HS-5 (cell line): ENCODE data around the gene SPIB.
"Not testable (repeated sequence)": the region's sequence is repeated elsewhere in the genome, so short reads cannot be mapped to it uniquely, and the experiment has no call there.

Experiments
- DNase-seq: peaks from one replicate; pipeline ENCODE4 v3.0.0-alpha.2; 2012; ENCODE audit warnings: low read depth

Gene SPIB

DNA sequence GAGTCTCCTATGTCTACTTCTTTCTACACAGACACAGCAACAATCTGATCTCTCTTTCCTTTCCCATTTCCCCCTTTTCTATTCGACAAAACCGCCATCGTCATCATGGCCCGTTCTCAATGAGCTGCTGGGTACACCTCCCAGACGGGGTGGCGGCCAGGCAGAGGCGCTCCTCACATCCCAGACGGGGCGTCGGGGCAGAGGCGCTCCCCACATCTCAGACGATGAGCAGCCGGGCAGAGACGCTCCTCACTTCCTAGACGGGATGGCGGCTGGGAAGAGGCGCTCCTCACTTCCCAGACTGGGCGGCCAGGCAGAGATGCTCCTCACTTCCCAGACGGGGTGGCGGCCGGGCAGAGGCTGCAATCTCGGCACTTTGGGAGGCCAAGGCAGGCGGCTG lies 27.8 kb upstream of the SPIB start:
- DNase-seq, result not testable (repeated sequence)

DNA sequence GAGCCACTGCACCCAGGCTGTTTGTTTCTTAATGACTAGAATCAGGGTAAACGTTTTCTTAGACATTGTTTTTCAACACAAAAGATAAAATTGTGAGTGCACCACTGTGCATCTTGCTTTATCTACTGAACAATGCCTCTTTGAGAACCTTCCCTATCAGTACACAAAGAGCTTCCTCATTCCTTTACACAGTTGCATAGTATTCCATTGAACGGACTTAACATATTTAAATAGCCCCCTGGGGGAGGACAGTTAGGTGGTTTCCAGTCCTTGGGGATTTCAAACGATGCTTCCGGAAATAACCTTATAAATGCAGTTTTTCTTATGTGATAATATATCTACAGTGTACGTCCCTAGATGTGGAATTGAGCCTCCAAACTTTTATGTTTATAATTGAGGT lies 26.0 kb upstream of the SPIB start:
- no peak for DNase-seq

DNA sequence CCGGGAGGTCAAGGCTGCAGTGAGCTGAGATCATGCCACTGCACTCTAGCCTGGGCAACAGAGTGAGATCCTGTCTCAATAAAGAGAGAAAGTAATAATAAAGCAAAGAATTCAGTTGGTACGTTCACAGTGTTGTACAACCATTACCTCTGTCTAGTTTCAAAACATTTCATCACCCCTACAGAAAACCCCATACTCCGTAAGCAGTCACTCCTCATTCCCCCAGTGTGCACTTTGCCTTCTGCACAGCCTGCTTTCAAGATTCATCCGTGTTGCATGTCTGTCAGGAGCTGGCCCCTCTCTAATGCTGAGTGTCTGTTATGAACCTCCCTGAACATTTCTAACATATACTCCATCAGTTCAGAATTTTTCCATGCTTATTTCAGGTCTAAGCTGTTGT lies 25.1 kb upstream of the SPIB start:
- DNase-seq, result no peak

DNA sequence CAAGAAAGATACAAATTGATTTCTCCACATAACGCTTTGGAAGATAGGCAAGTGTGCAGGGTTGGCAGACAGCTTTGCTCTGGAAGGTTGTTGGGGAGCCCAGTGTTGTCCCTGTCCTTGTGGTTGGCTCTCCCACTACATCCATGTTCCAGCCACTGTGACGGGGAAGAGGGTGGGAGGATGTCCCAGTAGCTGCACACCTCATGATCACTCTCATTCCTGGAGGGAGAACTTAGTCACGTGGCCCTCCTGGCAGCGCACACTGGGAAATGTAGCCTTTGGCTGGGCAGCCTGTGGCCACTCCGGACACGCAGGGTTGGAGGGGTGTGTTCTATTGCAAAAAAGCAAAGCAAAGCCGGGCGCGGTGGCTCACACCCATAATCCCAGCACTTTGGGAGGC lies 24.7 kb upstream of the SPIB start:
- no peak for DNase-seq

DNA sequence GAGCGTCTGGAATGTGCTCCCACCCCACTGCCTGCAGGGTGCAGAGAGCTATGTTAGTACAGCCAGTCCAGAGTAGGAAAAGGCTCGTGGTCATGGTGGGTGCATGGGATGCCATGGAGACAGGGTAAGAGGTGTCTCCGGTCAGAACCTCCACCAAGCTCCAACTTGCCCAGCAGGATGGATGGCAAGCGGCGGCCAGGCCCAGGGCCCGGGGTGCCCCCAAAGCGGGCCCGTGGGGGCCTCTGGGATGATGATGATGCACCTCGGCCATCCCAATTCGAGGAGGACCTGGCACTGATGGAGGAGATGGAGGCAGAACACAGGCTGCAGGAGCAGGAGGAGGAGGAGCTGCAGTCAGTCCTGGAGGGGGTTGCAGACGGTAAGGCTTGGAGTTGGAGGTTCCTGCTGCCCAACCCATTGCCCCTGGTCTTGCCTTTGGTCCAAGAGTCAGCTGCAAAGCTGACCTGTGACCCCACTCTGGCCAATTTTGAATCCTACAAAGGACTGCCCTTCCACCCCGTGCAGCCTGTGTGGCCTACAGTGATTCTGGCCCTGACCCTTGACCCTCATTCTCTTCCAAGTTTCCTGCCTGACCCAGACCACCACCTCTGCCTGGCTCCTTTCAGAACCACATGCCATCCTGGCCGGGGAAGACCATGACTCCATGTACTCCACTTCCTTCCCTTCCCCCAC lies 19.9 kb upstream of the SPIB start:
- no peak for DNase-seq

DNA sequence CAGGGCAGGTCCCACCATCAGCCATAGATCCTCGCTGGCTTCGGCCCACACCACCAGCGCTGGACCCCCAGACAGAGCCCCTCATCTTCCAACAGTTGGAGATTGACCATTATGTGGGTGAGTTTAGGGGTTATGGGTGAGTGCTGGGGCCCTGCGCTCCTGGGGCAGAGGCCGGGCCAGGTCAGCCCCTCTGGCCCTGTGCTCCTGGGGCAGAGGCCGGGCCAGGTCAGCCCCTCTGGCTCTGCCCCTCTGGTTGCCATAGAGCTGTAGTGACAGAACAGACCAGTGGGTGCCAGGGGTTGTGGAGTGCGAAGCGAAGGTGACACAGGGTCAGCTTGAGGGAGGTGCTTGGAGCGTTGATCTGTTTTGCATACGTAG lies 19.4 kb upstream of the SPIB start:
- DNase-seq, result no peak

DNA sequence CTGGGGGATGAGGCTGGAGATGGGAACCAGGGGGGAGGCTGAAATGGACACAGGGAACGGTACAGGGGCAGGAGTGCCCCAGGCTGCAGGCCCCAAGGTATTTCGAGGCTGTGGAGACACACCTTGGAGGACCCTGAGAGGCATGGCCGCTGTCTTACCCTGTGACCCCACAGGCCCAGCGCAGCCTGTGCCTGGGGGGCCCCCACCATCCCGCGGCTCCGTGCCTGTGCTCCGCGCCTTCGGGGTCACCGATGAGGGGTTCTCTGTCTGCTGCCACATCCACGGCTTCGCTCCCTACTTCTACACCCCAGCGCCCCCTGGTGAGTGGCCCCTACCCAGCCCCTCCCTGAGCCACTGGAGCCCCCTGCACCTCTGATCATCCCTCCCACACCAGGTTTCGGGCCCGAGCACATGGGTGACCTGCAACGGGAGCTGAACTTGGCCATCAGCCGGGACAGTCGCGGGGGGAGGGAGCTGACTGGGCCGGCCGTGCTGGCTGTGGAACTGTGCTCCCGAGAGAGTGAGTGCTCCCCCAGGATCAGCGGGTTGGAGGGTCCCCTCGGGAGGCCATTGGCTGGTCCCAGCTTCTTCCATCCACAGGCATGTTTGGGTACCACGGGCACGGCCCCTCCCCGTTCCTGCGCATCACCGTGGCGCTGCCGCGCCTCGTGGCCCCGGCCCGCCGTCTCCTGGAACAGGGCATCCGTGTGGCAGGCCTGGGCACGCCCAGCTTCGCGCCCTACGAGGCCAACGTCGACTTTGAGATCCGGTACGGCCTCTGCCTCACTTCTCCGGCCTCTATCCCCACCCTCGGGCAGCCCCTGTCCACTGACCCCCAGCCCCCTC lies 16.9 kb upstream of the SPIB start:
- DNase-seq, result no peak

DNA sequence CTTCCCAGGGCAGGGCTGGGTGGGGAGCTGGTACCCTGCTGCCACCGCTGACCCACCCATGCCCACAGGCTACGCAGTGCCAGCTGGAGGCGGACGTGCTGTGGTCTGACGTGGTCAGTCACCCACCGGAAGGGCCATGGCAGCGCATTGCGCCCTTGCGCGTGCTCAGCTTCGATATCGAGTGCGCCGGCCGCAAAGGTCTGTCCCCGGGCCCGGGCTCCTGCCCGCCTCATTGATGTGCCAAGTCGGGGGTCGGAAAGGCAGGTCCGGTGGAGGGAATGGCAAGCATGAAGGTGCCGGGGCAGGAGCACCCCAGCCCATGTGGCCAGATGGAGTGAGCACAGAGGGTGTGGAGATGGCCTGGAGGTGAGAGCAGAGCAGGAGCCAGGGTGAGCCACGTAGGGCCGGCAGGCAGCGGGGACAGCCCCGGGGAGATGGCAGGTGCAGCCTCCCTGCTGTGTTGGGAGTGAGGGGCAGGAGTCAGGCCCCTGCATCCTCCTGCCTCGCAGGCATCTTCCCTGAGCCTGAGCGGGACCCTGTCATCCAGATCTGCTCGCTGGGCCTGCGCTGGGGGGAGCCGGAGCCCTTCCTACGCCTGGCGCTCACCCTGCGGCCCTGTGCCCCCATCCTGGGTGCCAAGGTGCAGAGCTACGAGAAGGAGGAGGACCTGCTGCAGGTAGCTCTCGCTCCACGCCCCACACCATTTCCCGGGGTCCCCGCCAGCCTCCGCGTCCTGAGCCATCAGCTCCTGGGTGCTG lies 16.0 kb upstream of the SPIB start:
- no peak for DNase-seq

DNA sequence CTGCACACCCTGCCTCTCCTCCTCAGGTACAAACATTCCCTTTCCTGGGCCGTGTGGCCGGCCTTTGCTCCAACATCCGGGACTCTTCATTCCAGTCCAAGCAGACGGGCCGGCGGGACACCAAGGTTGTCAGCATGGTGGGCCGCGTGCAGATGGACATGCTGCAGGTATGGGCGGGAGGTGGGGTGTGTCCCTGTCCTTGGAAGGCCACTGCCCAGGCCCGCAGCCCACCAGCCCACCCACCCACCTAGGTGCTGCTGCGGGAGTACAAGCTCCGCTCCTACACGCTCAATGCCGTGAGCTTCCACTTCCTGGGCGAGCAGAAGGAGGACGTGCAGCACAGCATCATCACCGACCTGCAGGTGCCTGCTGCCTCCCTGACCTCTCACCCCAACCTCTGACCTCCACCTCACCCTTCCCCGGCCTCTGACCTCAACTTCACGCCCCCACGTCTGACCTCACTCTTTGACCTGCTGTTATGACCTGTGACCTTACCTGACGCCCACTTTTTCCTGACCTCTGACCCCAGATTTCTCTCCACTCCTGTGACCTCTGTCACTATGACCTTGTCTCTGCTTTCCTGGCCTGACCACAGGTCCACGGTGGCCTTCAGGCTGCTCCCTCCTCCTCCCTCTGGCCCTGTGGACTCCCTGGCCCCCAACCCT lies 12.4 kb upstream of the SPIB start:
- DNase-seq, result no peak

DNA sequence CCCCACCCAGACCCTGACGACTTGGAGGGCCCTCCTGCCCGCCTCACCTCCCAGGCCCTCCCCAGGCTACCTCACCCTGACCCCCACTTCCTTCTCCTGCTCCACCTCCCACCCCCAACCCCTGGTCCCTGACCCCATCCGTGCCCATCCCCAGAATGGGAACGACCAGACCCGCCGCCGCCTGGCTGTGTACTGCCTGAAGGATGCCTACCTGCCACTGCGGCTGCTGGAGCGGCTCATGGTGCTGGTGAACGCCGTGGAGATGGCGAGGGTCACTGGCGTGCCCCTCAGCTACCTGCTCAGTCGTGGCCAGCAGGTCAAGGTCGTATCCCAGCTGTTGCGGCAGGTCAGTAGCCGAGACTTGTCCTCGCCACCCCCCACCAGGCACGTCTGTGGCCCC lies 11.9 kb upstream of the SPIB start:
- DNase-seq, result no peak

DNA sequence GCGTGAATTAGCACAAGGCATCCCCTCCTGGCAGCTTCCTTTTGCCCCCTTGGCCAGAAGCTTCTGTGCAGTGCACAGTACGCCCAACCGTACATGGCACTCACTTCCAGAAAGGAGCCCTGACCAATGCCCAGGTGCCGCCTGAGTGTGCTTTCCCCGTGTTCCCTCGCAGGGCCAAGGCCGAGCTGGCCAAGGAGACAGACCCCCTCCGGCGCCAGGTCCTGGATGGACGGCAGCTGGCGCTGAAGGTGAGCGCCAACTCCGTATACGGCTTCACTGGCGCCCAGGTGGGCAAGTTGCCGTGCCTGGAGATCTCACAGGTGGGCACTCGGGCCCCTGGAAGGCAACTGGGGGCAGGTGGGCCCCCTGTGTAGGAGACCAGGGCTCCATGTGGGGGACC lies 9.4 kb upstream of the SPIB start:
- no peak for DNase-seq

DNA sequence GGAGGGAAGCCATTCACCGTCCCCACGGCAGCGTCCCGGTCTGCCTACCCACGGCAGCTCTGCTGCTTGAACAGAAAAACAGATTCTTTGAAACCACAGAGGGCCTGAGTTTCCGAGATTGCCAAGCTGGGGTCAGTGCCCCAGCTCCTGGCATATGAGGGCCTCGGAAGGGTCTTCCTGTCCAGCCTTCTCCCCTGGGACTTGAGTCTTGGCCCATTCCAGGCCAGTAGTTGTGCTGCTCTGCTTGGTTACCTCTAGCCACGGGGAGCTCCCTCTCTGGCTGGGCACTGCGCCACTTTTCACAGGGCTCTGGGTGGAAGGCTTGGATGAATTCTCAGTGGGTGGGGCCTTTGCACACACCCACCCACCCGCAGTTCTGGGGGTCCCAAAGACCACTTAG lies 8.6 kb upstream of the SPIB start:
- DNase-seq, result no peak

DNA sequence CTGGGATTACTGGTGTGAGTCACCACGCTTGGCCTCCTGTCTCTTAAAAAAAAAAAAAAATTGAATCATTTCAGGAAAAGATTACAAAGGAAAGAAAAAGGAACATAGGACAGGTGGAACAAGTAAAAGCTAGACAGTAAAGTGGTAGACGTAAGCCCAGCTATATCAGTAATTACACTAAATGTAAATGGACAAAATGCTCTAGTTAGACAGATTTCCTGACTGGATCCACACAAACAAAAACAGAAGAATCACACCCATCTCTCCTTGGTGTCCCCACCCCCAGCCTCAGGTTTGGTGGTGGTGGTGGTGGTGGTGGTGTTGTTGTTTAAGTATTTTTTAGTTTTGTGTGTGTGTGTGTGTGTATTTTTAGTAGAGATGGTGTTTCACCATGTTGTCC lies 6.3 kb upstream of the SPIB start:
- no peak for DNase-seq

DNA sequence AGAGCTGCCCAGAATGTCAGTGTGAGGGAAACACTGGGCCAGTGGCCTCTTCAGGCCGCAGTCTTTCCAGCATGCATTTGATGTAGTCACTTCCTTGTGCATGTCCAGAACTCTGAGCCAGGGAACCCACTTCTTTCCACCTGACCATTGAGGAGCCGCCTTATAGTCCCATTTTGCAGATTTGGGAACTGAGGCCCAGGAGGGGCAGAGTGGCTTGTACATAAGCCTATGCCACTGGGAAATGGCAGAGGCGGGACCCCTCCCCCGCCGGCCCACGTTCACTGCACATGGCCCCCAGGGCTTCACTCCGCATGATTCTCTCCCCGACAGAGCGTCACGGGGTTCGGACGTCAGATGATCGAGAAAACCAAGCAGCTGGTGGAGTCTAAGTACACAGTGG lies 5.6 kb upstream of the SPIB start:
- DNase-seq, result no peak

DNA sequence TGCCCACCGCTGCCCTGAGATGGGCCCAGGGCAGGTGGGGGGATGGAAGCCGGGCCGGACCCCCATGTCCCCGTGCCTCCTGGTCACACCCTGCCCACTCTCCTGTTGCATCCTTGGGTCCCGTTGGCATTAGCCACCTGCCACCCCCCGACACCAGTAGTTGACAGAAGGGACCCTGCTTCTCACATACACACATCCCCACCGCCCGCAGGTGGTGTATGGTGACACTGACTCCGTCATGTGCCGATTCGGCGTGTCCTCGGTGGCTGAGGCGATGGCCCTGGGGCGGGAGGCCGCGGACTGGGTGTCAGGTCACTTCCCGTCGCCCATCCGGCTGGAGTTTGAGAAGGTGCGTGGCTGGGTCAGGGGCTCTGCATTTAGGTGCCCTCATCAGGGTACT lies 5.2 kb upstream of the SPIB start:
- no peak for DNase-seq

DNA sequence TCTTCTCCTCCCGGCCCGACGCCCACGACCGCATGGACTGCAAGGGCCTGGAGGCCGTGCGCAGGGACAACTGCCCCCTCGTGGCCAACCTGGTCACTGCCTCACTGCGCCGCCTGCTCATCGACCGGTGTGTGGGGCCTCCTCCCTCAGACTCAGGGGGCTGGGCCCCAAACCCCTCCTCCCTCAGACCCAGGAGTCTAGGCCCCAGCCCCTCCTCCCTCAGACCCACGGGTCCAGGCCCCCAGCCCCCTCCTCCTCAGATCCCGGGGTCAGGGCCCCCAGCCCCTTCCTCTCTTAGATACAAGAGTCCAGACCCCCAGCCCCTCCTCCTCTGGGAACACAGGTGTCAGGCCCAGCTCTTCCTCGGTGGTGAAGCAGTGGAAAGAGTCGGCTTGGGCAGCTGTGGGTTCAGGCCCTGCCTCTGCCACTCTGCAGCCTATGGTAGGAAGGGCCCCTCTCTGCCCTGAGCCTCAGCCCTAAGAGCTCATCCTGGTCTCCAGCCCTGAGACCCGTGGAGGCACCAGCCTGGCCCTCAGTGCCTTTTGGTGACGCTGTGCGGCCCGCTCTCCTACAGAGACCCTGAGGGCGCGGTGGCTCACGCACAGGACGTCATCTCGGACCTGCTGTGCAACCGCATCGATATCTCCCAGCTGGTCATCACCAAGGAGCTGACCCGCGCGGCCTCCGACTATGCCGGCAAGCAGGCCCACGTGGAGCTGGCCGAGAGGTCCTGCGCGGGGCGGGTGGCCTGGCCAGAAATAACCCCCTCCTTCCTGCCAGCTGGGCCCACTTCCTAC lies 3.7 kb upstream of the SPIB start:
- DNase-seq, result no peak

DNA sequence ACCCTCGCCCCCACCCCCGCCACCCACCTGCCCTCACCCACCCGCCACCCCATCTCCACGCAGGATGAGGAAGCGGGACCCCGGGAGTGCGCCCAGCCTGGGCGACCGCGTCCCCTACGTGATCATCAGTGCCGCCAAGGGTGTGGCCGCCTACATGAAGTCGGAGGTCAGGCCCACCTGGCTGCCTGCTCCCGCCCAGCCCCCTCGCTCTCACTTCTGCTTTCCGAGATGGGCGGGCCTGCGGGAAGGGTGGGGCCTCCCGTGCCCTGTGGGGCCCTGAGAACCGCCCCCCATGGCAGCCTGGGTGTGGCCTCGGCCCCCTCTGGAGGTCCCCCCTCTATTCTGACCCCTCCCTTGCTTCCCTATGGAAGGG lies 3.1 kb upstream of the SPIB start:
- no peak for DNase-seq

DNA sequence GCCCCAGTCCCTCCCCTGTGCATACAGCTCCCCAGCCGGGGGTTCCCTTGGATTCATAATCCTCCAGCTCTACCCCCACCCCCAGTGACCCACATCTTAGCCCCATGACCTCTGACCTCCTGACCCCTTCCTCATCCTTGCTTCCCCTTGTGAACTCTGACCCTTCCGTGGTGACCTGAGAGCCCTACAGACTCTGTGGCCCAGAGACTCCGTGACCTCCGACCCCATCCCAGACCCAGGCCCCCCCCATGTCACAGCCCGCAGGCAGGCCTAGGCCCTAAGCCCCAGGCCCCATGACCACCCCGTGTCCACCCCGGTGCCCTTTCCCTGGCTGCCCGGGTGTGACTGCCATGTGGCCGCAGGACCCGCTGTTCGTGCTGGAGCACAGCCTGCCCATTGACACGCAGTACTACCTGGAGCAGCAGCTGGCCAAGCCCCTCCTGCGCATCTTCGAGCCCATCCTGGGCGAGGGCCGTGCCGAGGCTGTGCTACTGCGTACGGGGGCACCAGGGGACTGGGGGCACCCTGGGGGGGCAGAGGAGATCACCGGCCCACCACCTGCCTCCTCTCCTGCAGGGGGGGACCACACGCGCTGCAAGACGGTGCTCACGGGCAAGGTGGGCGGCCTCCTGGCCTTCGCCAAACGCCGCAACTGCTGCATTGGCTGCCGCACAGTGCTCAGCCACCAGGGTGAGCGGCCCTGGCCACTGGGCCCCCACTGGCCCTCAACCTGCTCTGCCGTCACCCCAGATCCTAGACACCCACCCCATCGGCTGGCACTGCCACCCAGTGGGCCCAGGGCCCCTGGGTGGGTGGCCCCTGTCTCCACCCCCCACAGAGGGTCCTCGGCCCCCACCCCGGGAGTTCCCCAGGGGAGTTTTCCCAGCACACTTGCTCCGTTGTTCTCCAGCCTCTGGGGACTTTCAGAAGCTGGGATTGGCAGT lies 2.4 kb upstream of the SPIB start:
- DNase-seq, result no peak

DNA sequence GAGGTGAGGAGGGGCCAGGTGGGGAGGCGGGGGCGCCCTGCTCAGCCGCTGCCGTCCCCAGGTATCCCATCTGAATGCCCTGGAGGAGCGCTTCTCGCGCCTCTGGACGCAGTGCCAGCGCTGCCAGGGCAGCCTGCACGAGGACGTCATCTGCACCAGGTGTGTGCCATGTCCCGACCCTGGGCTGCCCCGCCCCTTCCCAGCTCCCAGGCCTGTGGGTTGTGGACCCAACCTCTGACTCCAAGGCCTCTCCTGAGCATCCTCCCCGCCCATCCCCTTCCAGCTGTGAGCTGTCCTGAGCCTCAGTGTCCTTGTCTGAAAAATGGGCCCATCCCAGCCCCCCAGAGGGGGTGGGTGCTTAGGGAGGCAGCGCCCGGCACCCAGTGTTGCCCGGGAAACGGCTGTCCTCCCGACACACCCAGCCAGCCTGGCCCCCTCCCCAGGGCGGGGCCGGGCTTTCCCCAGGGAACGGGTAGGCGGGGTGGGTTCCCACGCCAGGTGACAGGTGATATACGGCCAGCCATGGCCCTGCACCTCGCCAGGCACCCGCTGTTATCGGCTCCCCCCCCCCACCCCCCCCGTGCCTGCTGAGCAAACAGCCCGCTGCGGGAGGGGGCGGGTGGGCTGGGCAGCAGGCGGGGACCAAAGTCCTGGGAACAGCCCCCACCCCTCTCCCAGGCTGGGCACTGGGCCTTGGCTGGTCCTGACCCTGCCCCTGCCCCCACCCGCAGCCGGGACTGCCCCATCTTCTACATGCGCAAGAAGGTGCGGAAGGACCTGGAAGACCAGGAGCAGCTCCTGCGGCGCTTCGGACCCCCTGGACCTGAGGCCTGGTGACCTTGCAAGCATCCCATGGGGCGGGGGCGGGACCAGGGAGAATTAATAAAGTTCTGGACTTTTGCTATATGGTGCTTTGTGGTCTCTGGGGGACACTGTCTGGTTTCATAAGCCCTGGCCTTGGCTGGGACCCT lies 1.3 kb upstream of the SPIB start:
- DNase-seq, result no peak
